Gastrocnemius medialis (tissue), 4 donors: ENCODE data around the gene LAPTM4A. TPM values are rescaled to one million over a fixed set of nuclear protein-coding genes. Genes with fewer than 3 reads are reported as not detected.

Source experiments
- ATAC-seq, 2 donors: fragments of 150-250 bp; one replicate each; pipeline ENCODE4 v1.9.1; 2016
- DNase-seq, 2 donors: peaks; one replicate each; pipeline ENCODE4 v3.0.0-alpha.2; 2019
- H3K27ac ChIP-seq, 4 donors: fragments of 200-600 bp; sonication (generic); 1 replicate in 1 of 4; 2 replicates in 3 of 4; pipeline ENCODE4 v1.5.1; 2016 to 2018; ENCODE audit warnings: mild to moderate bottlenecking in 2 of 4, moderate library complexity in 1 of 4
- H3K27me3 ChIP-seq, 3 donors: fragments of 200-600 bp; sonication (generic) in 2 of 3; 1 replicate in 1 of 3; 2 replicates in 2 of 3; pipeline versions ENCODE4 v1.5.1 to v1.6.0; 2016 to 2019; ENCODE audit warnings: mild to moderate bottlenecking in 1 of 3, moderate library complexity in 1 of 3
- H3K36me3 ChIP-seq, 2 donors: fragments of 200-600 bp; sonication (generic) in 1 of 2; one replicate each; pipeline ENCODE4 v1.5.1; 2017 to 2018
- H3K4me1 ChIP-seq, 2 donors: fragments of 200-600 bp; sonication (generic) in 1 of 2; one replicate each; pipeline ENCODE4 v1.5.1; 2016 to 2017; ENCODE audit warnings: mild to moderate bottlenecking in 2 of 2
- H3K4me3 ChIP-seq, 4 donors: fragments of 200-600 bp; sonication (generic) in 3 of 4; 1 replicate in 1 of 4; 2 replicates in 3 of 4; pipeline ENCODE4 v1.5.1; 2016 to 2019; ENCODE audit warnings: mild to moderate bottlenecking in 2 of 4
- H3K9me3 ChIP-seq, 3 donors: fragments of 200-600 bp; sonication (generic) in 2 of 3; 1 replicate in 1 of 3; 2 replicates in 2 of 3; pipeline ENCODE4 v1.5.1; 2016 to 2019
- CTCF ChIP-seq, 5 experiments: fragments of 450-650 bp in 3 of 5; fragments of 200-600 bp in 2 of 5; sonication (generic) in 2 of 5; IDR thresholded peaks in 4 of 5; conservative IDR thresholded peaks in 1 of 5; 1 replicate in 4 of 5; 2 replicates in 1 of 5; pipeline ENCODE4 v1.5.1; 2016 to 2019; ENCODE audit warnings: antibody characterized with exemption in 5 of 5, mild to moderate bottlenecking in 3 of 5, moderate library complexity in 3 of 5
- POLR2A ChIP-seq, 2 donors: fragments of 450-650 bp; IDR thresholded peaks; one replicate each; pipeline ENCODE4 v1.6.1; 2017; ENCODE audit warnings: antibody characterized with exemption in 2 of 2, mild to moderate bottlenecking in 2 of 2, moderate library complexity in 2 of 2
- in situ Hi-C, 4 donors: fragments of 200-750 bp; cut with MboI; loops; one replicate each; pipeline versions ENCODE4 v1.15.0 to v1.8.0; 2017; ENCODE audit warnings: low sequenced_read_pairs in 4 of 4
- intact Hi-C: fragments of 100-400 bp; cut with DNase I; formaldehyde crosslinking; loops from one replicate; pipeline ENCODE4 v1.15.1; 2023; ENCODE audit warnings: low total_unique reads
- total RNA-seq, 4 donors: library from RNA; depleted of rRNA; stranded (reverse); fragments of >200 nt; gene quantifications; one replicate each; pipeline versions ENCODE4 v1.1.0 to v1.2.3, GENCODE V29; 2016

LAPTM4A gene
- total RNA-seq, 4 donors from 2014 or later, result 53.8 to 62.3 (median 57.4) TPM

GRCh38 chr2:20081841-20082240 lies 30.4 kb upstream of the LAPTM4A start:
- Histone ChIP-seq H3K27ac (no peak overlapping the region), H3K4me3 (no peak overlapping the region), H3K4me1 (no peaks in the 10 kb centered on the region), H3K36me3 (no peaks in the 10 kb centered on the region), H3K27me3 (no peaks in the 10 kb centered on the region), H3K9me3 (no peaks in the 10 kb centered on the region)
- in situ Hi-C loops, result no loop called here
- intact Hi-C loops, result no loop called here
- ATAC-seq (no peak), DNase-seq (no peak)
- TF ChIP-seq POLR2A (IDR thresholded peaks at IDR 0.05) (no peak), CTCF (IDR thresholded peaks at IDR 0.05 in 4 of 5, conservative IDR thresholded peaks at IDR 0.05 in 1 of 5) (no peak)

- Histone ChIP-seq H3K4me1 (no peaks in the 10 kb centered on the region), H3K36me3 (no peaks in the 10 kb centered on the region), H3K27me3 (no peaks in the 10 kb centered on the region), H3K27ac (no peak overlapping the region), H3K4me3 (no peak overlapping the region), H3K9me3 (no peaks in the 10 kb centered on the region)
- no peak for TF ChIP-seq CTCF (IDR thresholded peaks at IDR 0.05 in 4 of 5, conservative IDR thresholded peaks at IDR 0.05 in 1 of 5)
- no peak for TF ChIP-seq POLR2A (IDR thresholded peaks at IDR 0.05)
- intact Hi-C loops (no loop called here), in situ Hi-C loops (no loop called here)
- DNase-seq, result no peak
- ATAC-seq, result no peak
Measured at GRCh38 chr2:20080839-20081415, 29.5 kb upstream of the LAPTM4A start.

- H3K9me3 ChIP-seq, result no peaks in the 10 kb centered on the region
- no peaks in the 10 kb centered on the region for H3K27me3 ChIP-seq
- H3K27ac ChIP-seq, result no peak overlapping the region
- intact Hi-C loops, result no loop called here
- no peaks in the 10 kb centered on the region for H3K36me3 ChIP-seq
- ATAC-seq (no peak), DNase-seq (no peak)
- in situ Hi-C loops, result no loop called here
- TF ChIP-seq CTCF (IDR thresholded peaks at IDR 0.05 in 4 of 5, conservative IDR thresholded peaks at IDR 0.05 in 1 of 5) (no peak), POLR2A (IDR thresholded peaks at IDR 0.05) (no peak)
- H3K4me3 ChIP-seq, result no peak overlapping the region
- H3K4me1 ChIP-seq, result no peaks in the 10 kb centered on the region
Measured at GRCh38 chr2:20080428-20080827, 29.0 kb upstream of the LAPTM4A start.

GRCh38 chr2:20079546-20080115 lies 28.2 kb upstream of the LAPTM4A start:
- no peak for ATAC-seq
- H3K4me1 ChIP-seq, result no peaks in the 10 kb centered on the region
- intact Hi-C loops, result no loop called here
- H3K9me3 ChIP-seq, result no peaks in the 10 kb centered on the region
- no peak for DNase-seq
- in situ Hi-C loops, result no loop called here
- H3K27me3 ChIP-seq, result no peaks in the 10 kb centered on the region
- no peak overlapping the region for H3K4me3 ChIP-seq
- TF ChIP-seq POLR2A (IDR thresholded peaks at IDR 0.05) (no peak), CTCF (IDR thresholded peaks at IDR 0.05 in 4 of 5, conservative IDR thresholded peaks at IDR 0.05 in 1 of 5) (no peak)
- H3K36me3 ChIP-seq, result no peaks in the 10 kb centered on the region
- H3K27ac ChIP-seq, result no peak overlapping the region
